Astrocyte (in vitro differentiated cells and primary cell): ENCODE data around the gene TIMP3. TPM values are rescaled to one million over a fixed set of nuclear protein-coding genes. Genes with fewer than 3 reads are reported as not detected.

Source experiments
- DNase-seq: peaks from one replicate; pipeline ENCODE4 v3.0.0-alpha.2; 2010; ENCODE audit warnings: low read depth
- FAIRE-seq: peaks from 2 replicates; lab custom pipeline; 2011; peaks lifted over from hg19 to GRCh38; lab: Jason Lieb, UNC
- H2AFZ ChIP-seq: 2 replicates; pipeline ENCODE4 v1.6.0; 2012; ENCODE audit warnings: low read depth, low read length, inconsistent platforms
- H3K27ac ChIP-seq: 2 replicates; pipeline ENCODE4 v1.5.1; 2011; ENCODE audit warnings: low read depth, low read length, inconsistent platforms
- H3K27me3 ChIP-seq: 2 replicates; pipeline ENCODE4 v1.6.0; 2011; ENCODE audit warnings: low read length, inconsistent platforms; ENCODE audit not compliant: insufficient read depth
- H3K36me3 ChIP-seq: 2 replicates; pipeline ENCODE4 v1.5.1; 2011; ENCODE audit warnings: low read length, inconsistent platforms; ENCODE audit not compliant: insufficient read depth
- H3K4me1 ChIP-seq: 2 replicates; pipeline ENCODE4 v1.5.1; 2011; ENCODE audit warnings: low read length, inconsistent platforms; ENCODE audit not compliant: insufficient read depth
- H3K4me2 ChIP-seq: 2 replicates; pipeline ENCODE4 v1.6.0; 2012; ENCODE audit warnings: low read length, inconsistent platforms
- H3K4me3 ChIP-seq: 2 replicates; pipeline ENCODE4 v1.5.1; 2011; ENCODE audit warnings: low read depth, mild to moderate bottlenecking, low read length, inconsistent platforms; ENCODE audit not compliant: insufficient read depth
- H3K79me2 ChIP-seq: 2 replicates; pipeline ENCODE4 v1.6.0; 2012; ENCODE audit warnings: mild to moderate bottlenecking, low read length, inconsistent platforms; ENCODE audit not compliant: insufficient read depth
- H3K9ac ChIP-seq: 2 replicates; pipeline ENCODE4 v1.6.0; 2012; ENCODE audit warnings: mild to moderate bottlenecking, low read length, inconsistent platforms
- H3K9me3 ChIP-seq: 2 replicates; pipeline ENCODE4 v1.5.1; 2012; ENCODE audit warnings: low read depth, mild to moderate bottlenecking, low read length, inconsistent platforms; ENCODE audit not compliant: insufficient read depth
- H4K20me1 ChIP-seq: 2 replicates; pipeline ENCODE4 v1.6.0; 2012; ENCODE audit warnings: low read length, inconsistent platforms; ENCODE audit not compliant: insufficient read depth
- H3K27ac Mint-ChIP-seq: one replicate; pipeline ENCODE4 v1.8.0; 2021; ENCODE audit warnings: mild to moderate bottlenecking, mixed read lengths; ENCODE audit not compliant: unreplicated experiment
- H3K27me3 Mint-ChIP-seq: one replicate; pipeline ENCODE4 v1.8.0; 2021; ENCODE audit warnings: low read depth, mixed read lengths; ENCODE audit not compliant: unreplicated experiment
- H3K36me3 Mint-ChIP-seq: one replicate; pipeline ENCODE4 v1.8.0; 2021; ENCODE audit warnings: low read depth, mixed read lengths; ENCODE audit not compliant: unreplicated experiment
- H3K4me1 Mint-ChIP-seq: one replicate; pipeline ENCODE4 v1.8.0; 2021; ENCODE audit warnings: low read depth, mixed read lengths; ENCODE audit not compliant: unreplicated experiment
- H3K4me3 Mint-ChIP-seq: one replicate; pipeline ENCODE4 v1.8.0; 2021; ENCODE audit warnings: mild to moderate bottlenecking, moderate library complexity, mixed read lengths; ENCODE audit not compliant: unreplicated experiment
- H3K9me3 Mint-ChIP-seq: one replicate; pipeline ENCODE4 v1.8.0; 2021; ENCODE audit warnings: mild to moderate bottlenecking, mixed read lengths; ENCODE audit not compliant: unreplicated experiment
- CTCF ChIP-seq: IDR thresholded peaks from 2 replicates; pipeline ENCODE4 v1.5.1; 2011; ENCODE audit warnings: low read depth, mild to moderate bottlenecking, inconsistent platforms, low read length, moderate library complexity; ENCODE audit not compliant: insufficient read depth
- EZH2 ChIP-seq: IDR thresholded peaks from 2 replicates; pipeline ENCODE4 v1.6.1; 2012; ENCODE audit warnings: mild to moderate bottlenecking, low read length, inconsistent platforms; ENCODE audit not compliant: insufficient read depth
- total RNA-seq: library from RNA; stranded (reverse); gene quantifications from 2 replicates; pipeline ENCODE4 v1.2.1, GENCODE V29; 2021

Gene TIMP3
- total RNA-seq, 1 donor from 2014 or later: 145 TPM

GRCh38 chr22:32911503-32911902 is 110.0 kb downstream of the TIMP3 start:
- Mint-ChIP-seq H3K4me3 (no peak overlapping the region), H3K9me3 (peaks cover 4% of the 10 kb centered on the region)

More at GRCh38 chr22:32911503-32911902, 110.0 kb downstream of the TIMP3 start:
- peaks cover 9% of the 10 kb centered on the region for H3K27me3 Mint-ChIP-seq
- peaks cover 8% of the 10 kb centered on the region for H3K9me3 ChIP-seq
- no peak overlapping the region for H2AFZ ChIP-seq
- no peaks in the 10 kb centered on the region for H3K79me2 ChIP-seq
- no peaks in the 10 kb centered on the region for H3K4me1 Mint-ChIP-seq
- H4K20me1 ChIP-seq: no peaks in the 10 kb centered on the region
- no peak overlapping the region for H3K27ac Mint-ChIP-seq
- no peaks in the 10 kb centered on the region for H3K36me3 Mint-ChIP-seq
- H3K4me1 ChIP-seq: no peaks in the 10 kb centered on the region
- H3K27ac ChIP-seq: no peak overlapping the region
- H3K4me3 ChIP-seq: no peak overlapping the region
- H3K9ac ChIP-seq: no peak overlapping the region
- H3K27me3 ChIP-seq: peaks cover 9% of the 10 kb centered on the region
- H3K4me2 ChIP-seq: no peak overlapping the region
- DNase-seq (no peak), FAIRE-seq (no peak)
- TF ChIP-seq CTCF (no peak), EZH2 (no peak)
- no peaks in the 10 kb centered on the region for H3K36me3 ChIP-seq
